Measurements from ENCODE around the gene DGCR2.

DNA sequence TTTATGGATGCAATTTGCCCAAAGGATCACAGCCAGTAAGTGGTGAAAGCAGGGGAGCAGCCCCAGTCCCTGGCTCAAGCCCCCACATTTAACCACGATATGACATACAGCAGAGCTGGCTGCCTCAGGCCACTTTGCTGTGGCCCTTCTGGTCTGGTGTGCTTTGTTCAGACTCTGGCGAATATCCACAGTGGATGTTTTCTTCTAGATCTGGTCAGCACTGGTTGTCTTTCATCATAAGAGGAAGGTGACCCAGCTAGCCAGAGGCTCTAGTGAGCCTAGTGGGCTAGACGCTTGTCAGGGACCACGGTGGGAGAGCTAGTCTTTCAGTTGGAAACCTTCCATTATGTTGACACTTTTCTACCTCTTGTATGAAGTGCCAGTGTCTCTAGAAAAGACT is 42.5 kb downstream of the DGCR2 start:
- no peak for TF ChIP-seq ASH2L (IDR thresholded peaks at IDR 0.05; ENCODE audit: low read length)
- TF ChIP-seq, protein P1, sequence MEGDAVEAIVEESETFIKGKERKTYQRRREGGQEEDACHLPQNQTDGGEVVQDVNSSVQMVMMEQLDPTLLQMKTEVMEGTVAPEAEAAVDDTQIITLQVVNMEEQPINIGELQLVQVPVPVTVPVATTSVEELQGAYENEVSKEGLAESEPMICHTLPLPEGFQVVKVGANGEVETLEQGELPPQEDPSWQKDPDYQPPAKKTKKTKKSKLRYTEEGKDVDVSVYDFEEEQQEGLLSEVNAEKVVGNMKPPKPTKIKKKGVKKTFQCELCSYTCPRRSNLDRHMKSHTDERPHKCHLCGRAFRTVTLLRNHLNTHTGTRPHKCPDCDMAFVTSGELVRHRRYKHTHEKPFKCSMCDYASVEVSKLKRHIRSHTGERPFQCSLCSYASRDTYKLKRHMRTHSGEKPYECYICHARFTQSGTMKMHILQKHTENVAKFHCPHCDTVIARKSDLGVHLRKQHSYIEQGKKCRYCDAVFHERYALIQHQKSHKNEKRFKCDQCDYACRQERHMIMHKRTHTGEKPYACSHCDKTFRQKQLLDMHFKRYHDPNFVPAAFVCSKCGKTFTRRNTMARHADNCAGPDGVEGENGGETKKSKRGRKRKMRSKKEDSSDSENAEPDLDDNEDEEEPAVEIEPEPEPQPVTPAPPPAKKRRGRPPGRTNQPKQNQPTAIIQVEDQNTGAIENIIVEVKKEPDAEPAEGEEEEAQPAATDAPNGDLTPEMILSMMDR (IDR thresholded peaks at IDR 0.05; ENCODE audit: control extremely low read depth in 1 of 3, insufficient read depth in 1 of 3, low read depth in 1 of 3, low read length in 3 of 3) = no peak

Data from H1 (cell line).